GM19324 (cell line): ENCODE measurements around the gene RAD23A.

Source experiments
- ATAC-seq: cut with Tn5 transposase; IDR thresholded peaks from one replicate; pipeline ENCODE4 v1.9.1; 2021; ENCODE audit warnings: mild to moderate bottlenecking, moderate library complexity; ENCODE audit not compliant: unreplicated experiment, low FRiP score

Gene RAD23A

DNA sequence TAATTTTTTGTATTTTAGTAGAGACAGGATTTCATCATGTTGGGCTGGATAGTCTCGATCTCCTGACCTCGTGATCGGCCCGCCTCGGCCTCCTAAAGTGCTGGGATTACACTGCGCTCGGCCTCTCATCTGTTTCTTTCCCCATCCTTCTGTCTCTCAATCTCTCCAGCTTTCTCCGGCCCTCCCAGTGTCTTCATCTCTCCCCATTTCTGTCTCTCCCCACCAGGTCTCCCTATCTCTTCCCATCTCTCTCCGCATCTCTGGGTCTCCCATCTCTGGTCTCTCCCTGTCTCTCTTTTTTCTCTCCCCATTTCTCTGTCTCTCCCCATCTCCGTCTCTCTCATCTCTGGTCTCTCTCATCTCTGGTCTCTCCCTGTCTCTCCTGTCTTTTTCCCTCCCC is 37.4 kb downstream of the RAD23A start:
- ATAC-seq = no peak

DNA sequence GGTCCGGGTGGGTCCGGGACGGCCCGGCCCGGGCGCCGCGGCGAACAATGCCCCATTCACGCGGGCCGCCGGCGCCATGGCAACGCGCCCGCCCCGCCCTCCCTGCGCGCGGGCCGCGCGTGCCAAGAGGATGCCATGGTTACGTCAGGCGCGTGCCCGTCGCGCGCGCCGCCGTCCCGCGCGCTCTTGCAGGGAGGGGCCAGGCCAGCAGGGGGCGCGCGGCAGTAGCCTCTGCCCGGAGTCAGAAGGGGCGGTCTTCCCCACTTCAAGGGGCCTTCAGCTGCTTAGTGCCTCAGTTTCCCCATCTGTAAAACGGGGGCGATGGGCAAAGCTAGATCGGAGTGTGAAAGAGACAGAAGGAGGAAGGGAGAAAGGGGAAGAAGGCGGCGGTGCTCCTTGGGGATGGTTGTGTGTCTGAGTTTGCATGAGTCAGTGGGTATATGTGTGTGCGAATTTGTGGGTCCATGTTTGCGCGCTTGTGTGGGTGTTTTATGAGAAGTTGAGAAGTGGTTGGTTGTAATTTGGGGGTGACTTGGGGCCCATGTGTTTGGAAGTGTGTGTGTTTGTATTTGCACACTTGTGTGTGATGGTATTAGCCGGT is 38.0 kb downstream of the RAD23A start:
- ATAC-seq = peak; percentile 49

DNA sequence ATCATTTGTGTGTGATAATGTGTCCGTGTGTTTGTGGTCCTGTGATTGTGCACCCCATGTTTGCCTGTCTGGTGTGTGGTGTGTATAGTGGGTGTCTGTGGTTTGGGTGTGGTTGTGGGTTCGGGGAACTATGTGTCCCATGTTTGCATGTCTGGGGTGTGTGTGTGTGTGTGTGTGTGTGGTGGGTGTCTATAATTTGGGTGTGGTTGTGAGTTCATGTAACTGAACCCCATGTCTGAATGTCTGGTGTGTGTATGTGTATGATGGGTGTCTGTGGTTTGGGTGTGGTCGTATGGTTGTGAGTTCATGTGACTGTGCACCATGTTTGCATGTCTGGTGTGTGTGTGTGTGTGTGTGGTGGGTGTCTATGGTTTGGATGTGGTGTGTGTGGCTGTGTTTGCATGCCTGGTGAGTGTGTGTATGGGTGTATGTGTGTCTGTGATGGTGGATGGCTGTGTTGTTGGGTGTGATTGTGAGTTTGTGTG is 38.5 kb downstream of the RAD23A start:
- no peak for ATAC-seq

DNA sequence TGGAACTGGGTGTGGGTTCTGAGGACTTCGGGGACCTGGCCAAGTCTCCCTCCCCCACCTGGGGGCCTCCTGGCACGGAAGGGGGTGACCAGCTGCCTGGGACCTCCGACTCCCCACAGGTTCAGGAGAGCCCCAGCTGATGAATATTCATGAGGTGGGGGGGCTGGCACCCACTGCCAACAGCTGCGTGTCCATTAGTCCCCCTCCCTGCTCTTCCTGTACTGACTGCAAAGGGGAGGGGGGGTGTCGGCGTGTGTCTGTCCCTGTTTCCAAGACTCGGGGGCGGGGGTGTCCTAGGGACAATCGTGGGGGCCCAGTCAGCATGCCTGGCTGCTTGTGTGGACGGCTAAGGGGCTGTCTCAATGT is 39.0 kb downstream of the RAD23A start:
- no peak for ATAC-seq

DNA sequence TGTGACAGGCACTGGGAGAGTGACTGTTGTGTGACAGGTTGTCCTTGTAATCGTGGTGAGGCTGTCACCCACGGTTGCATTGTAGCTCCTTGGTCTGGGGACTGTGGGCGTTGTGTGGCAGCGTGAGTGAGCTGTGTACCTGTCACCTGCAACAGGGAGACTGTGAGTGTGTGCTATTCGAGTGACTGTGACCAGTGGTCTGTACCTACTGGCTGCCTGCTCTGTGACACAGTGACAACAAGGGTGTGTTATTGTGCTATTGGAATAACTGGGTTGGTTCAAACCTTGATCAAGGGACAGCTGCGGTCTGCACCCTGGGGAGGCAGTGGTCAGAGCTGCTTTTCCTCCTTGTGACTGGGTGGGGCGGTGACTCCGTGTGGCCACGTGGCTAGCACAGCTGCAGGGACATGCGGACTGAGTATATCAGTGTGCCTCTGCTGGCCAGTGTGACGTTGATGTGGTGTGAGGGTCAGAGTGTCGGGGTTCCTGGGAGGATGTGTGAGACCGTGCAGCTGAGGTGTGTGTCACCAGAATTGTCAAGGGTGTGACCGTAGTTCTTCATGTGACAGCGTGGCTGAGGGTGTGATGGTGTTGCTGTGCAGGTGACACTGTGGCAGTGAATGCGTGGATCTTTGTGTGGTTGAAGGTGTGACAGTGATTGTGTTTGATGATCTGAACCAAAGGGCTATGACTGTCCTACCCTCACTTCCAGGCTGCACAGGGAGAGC is 39.6 kb downstream of the RAD23A start:
- no peak for ATAC-seq

GRCh38 chr19:12986726-12987125 is 41.1 kb downstream of the RAD23A start:
- no peak for ATAC-seq

GRCh38 chr19:12987190-12987589 is 41.5 kb downstream of the RAD23A start:
- no peak for ATAC-seq

DNA sequence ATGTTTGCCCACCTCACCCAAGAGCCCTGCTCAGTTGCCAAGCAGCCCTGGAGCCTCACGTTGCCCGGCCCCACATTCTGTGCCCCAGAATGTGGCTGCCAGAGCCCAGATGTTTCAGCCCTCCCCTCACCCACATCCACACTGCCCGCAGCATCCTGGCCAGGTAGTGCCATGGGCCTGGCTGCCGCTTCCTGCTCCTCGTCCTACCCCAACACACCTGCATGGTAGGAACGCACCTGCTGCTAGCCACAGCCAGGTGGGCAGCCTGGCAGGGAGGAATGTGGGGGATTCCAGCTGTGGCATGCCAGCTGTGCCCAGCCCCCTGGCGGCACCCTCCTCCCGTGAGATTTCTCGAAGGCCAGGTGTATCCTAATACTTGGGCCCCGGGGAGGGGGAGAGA is 42.1 kb downstream of the RAD23A start:
- ATAC-seq = no peak

DNA sequence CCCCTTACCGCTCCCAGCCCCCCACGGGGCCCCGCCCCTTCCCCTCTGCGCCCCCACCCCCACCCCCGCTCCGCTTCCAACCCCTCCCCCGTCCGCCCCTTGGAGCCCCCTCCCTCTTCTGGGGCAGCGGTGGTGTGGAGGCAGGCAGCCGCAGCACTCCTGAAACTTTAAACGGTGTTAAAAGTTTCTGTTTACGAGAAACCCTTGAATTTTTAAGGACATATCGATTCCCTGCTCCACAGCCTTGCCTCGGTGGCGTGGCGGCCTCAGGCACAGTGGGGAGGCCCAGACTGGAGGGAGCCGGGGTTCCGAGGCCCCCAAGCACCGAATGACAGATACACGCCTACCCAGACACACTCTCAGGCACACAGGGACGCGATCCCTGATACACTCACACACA is 44.8 kb downstream of the RAD23A start:
- no peak for ATAC-seq

DNA sequence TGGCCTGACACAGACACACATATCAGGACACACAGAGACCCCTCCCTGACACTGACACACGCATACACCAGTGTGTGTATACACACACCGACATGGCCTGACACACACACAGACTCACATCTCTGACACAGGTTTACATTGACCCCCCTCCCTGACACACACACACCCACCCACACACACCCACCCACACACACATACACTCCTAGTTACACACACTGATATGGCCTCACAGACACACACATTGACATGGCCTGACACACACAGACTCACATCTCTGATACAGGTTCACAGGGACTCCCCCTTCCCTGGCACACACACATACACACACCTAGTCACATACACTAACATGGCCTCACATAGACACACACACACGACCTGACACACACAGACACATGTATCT is 45.2 kb downstream of the RAD23A start:
- no peak for ATAC-seq

- ATAC-seq = no peak
These were observed 45.6 kb downstream of the RAD23A start for GRCh38 chr19:12991296-12991695.

- ATAC-seq = no peak
These were observed 47.1 kb downstream of the RAD23A start for GRCh38 chr19:12992729-12993128.

- ATAC-seq = no peak
These were observed 47.9 kb downstream of the RAD23A start for GRCh38 chr19:12993562-12993961.

DNA sequence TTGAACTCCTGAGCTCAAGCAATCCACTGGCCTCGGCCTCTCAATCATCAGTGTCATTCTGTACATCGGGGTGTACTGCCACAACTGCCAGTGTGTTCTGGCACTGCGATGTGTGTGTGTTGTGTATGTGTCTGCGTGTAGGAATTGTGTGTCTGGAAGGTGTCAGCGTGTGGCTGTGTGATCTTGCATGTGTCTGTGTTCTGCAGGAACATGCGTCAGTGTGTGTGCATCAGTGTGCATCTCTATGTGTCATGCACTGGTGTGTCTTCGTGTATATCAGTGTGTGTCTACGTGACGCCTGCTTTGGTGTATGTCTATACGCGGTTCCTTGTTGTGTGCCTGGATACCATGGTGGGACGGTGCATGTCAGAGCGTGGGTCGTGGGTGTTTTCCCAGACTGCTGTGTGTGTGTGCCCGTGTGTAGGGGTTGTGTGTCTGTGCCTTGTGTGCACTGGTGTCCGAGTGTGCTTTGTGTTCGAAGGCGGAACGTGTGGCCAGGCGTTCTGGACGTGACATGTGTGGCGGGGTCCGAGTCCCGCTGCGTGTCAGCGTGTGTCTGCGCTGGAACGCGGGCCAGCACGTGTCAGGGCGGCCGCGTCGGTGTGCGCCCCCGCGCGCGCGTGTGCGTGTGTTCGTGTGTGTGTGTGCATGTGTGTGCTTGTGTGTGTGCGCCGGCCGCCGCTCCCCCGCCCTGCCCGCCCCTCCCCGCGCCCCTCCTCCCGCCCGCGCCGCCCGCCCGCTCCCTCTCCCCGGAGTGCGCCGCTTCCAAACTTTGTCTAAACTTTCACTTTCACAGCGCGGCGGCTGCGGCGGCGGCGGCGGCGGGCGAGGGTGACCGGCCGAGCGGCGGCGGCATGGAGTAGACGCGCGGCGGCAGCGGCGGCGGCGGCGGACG is 49.3 kb downstream of the RAD23A start, which contains the start of gene NFIX:
Gene NFIX, plus strand, starts transcription at position 775 of the 895 bp plus-strand sequence. CDS start 363 bp downstream, outside the sequence.
- ATAC-seq = no peak

DNA sequence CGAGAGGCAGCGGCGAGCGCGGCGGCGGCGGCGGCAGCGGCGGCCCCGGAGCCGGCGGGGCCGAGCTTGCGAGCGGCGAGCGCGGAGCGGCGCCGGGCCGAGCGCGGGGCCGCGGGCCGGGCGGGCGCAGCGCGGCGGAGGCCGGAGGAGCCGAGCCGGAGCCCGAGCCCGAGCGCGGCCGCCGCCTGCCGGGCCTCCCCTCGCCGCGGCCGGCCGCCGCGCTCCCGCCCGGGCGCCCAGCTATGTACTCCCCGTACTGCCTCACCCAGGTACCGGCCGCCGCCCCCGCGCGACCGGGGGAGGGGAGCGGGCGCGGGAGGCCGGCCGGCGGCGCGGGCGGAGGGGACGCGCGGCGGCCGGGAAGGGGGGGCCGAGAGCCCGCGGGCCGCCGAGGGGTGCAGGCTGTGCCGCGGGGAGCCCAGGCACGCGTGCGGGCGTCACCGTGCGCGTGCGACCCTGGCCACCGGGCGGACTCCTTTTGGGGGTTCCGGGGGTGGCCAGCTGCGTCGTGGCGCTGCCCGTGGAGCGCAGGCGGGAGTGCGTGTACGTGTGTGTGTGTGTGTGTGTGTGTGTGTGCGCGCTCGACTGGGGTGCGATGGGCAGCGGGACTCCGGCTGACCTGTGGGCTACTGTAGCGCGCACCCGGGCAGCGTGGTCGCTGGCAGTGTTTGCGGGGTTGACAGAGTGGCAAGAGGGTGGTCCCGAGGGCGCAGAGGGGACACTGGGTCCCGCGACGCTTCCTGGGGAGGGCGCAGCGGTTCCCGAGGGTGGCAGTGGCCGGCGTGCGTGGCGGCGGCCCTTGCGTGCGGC is 50.1 kb downstream of the RAD23A start:
- no peak for ATAC-seq

DNA sequence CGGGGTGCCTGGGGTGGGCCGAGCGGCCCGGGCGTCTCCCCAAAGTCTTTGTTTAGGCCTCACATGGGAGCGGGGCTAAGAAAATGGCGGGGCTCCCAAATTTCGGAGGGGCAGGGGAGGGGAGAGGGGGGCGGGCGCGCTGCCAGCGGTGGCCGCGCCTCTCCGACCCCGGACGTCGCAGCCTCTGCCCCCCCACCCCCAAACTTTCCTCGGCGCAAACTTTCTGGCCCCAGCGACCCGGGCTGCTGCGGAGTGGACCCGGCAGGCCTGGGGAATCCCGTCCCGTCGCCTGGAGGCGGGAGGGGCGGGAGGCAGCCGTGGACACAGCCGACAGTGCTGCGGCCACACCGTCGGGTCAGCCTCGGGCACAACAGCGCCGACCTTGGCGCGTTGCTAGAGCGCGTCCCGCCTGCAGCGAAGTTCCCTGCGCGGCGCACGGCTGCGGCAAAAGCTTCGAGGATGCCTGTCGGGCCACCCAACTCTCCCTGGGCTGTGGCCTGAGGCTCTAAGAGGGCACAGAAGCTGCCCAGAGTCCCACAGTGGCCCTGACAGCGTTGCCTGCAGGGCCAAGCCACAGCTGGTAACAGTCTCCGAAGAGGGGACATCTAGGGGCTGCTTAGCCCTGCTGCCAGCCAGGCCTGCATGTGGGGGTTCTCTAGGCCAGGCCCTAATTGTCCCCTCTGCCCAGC is 50.9 kb downstream of the RAD23A start:
- ATAC-seq = no peak

DNA sequence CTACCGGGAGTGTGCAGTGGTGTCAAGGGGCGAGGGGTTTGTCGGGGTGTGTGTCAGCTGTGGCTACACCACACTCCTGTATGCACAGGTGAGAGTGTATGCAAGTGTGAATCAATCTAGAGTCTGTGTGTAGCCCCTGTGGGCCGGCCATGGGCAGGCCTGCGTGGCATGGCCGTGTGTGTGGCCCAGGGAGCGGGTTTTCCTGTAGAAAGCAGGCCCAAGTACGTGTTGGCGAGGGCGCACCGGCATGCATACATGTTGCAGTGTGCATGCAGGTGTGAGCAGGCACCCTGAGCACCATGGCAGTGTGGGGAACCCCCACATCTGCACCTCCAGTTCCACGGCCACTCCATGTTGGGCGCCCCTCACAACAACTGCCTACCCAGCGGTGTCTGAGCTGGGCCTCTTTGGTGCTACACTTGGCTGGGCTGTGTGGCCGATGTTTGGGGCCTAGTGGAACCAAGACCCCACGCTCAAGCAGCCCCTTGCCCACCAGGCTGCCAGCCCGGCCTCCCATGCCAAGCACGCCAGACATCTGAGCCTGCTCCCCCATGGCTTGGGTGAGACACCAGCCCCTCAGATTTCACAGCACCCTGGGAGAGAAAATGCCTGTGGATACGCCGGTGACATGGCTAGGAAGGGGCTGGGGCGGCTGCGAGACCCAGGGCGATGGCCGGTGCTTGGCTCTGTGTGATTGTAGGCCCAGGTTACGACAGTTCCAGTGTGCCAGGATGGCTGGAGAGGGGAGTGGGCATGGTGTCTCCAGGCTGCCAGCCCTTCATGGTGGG is 51.7 kb downstream of the RAD23A start:
- ATAC-seq = no peak

DNA sequence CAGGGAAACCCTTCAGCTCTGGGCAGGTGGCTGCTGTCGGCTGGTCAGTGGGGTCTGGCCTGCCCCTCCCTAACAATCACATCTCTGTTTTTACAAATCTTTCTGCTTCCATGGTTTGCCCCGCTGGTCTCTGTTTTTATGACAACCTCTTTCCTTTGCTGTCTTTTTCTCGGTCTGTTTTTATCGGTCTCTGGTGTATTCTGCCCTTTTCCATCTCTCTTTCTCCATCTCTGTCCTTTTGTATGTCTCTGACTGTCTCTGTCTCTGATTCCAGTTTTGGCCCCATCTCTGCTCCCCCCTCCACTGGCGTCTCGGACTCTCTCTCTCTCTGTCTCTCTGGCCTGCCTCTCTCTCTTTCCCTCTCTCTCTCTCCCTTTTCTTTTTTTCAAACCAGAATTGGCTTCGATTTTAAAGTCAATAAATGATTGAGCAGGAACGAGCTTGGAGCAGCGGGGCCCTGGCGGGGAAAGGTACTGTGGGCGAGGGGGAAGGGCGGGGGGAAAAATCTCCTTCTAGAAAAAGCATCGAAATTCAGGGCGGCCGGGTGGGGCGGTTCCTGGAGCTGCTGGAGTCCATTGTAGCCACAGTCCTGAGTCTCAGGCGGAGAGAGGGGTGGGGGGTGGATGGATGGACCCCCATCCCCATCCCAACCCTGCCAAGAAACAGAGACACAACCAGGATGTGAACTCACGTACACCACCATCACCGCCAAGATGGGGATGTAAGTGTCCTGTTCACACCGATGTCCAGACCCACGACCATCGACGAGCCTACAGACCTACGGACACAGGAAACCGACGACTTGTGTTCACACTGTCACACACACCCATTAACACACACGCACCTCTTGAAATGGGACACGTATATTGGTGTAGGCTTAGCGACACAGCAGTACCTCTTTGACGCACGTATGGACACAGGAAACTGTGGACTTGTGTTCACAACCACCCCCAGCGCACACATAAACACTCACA is 52.6 kb downstream of the RAD23A start:
- no peak for ATAC-seq
